ENCODE data around the gene NFIC.

The NFIC gene

DNA sequence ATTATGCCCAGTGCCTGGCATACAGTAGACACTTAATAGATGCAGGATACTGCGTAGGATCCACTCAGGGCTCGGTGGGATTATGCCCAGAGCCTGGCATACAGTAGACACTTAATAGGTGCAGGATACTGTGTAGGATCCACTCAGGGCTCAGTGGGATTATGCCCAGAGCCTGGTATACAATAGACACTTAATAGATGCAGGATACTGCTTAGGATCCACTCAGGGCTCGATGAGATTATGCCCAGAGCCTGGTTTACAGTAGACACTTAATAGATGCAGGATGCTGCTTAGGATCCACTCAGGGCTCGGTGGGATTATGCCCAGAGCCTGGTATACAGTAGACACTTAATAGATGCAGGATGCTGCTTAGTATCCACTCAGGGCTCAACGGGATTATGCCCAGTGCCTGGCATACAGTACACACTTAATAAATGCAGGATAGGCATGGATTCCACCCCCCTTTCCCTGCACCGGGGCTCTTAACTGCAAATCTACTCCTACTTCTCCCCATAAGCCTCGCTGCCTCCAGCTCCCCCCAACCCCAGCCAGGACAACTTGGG lies 89.1 kb downstream of the NFIC start:
- no peak for DNase-seq

DNA sequence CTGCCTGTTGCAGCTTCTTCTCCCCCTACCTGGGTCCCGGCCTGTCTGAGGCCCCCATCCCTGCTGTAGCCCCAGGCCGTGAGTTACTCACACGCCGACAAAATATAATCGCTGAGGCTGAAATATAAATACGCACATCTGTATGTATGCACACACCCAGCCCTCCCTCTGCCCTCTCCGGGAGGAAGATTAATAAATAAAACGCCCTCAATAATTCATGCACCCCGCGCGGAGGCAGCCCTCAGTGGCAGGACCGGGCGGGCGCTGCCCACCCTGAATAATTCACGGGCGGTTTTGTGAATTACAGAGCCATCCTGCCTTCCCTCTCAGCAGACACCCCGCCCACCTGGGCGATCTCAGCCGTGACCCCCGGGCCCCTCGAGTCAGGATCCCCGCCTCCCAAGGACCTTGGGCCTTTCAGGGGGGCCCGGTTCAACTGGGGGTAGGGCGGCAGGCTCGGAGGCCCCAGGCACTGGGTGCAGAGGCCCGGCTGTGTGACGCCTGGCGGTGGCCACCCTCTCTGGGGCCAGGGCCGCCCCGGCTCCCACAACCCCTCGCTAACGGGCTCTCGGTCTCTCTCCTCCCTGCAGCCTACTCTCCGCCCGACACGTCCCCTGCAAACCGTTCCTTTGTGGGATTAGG lies 89.7 kb downstream of the NFIC start:
- no peak for DNase-seq

- DNase-seq: no peak
Observed at GRCh38 chr19:3456925-3457527, 90.6 kb downstream of the NFIC start.

GRCh38 chr19:3457528-3458228 lies 91.3 kb downstream of the NFIC start:
- no peak for DNase-seq

DNA sequence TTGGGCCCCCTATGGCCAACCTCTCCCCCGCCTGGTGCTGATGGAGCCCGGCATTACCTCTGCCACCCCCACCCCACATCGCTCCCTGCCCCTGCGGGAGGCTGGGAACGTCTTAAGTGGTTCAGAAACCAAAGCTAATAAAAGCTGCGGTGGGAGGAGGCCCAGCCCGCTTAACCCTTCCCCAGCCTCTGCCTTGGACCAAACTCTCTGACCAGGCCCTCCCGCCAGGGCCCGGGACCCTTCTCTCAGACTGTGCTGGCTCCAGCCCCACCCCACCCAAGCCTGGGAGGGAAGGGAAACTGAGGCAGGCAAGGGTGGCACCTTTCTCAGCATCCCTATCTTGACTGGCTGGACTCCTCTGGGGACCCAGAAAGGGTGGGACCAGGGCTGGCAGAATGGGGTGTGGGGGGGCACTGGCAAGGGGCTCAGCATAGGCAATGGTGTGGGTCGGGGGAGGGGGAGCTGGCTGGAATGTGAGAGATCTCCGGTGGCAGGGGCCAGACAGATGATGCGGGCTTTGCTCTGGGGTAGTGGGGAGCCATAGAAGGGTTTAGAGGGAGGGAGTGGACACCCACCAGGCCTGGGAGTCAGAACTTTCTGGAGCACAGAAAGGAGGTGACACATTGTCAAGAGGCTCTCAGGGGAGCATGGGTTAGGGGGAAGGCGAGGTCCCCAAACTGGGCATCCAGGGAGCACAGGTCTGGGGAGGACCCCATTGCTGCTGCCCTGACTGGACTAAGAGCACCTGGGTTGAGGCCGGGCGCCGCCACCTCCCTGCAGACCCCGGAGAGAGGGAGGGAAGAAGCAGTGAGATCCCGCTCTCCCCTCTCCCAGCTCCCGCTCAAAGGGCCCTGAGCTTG lies 92.1 kb downstream of the NFIC start:
- no peak for DNase-seq

GRCh38 chr19:3459089-3459881 lies 92.9 kb downstream of the NFIC start:
- peak; percentile 77 for DNase-seq

DNA sequence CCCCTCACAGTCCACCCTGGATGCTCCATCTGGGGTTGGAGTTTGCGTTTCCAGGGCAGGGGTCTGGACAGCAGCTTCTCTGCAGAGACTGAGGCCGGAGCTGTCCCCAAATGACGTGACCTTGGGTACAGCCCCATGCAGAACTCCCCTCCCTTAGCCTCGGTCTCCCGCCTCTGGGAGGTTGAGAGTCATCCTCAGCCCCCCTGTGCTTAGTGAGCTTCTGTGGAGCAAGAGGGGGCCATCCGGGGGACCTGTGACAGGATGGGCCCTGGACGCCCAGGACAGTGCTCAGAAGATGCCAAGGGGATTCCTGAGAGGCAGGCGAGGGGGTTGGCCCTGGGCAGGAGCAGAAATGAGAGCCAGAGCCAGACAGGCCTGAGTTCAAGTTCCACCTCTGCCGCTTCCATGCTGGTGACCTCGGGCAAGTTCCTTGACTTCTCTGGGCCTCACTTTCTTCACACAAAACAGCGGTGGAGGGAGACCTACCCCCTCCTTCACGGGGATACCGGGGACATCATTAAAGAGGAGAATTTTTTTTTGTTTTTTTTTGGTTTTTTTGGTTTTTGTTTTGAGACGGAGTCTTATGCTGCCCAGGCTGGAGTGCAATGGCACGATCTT lies 93.7 kb downstream of the NFIC start:
- no peak for DNase-seq

DNA sequence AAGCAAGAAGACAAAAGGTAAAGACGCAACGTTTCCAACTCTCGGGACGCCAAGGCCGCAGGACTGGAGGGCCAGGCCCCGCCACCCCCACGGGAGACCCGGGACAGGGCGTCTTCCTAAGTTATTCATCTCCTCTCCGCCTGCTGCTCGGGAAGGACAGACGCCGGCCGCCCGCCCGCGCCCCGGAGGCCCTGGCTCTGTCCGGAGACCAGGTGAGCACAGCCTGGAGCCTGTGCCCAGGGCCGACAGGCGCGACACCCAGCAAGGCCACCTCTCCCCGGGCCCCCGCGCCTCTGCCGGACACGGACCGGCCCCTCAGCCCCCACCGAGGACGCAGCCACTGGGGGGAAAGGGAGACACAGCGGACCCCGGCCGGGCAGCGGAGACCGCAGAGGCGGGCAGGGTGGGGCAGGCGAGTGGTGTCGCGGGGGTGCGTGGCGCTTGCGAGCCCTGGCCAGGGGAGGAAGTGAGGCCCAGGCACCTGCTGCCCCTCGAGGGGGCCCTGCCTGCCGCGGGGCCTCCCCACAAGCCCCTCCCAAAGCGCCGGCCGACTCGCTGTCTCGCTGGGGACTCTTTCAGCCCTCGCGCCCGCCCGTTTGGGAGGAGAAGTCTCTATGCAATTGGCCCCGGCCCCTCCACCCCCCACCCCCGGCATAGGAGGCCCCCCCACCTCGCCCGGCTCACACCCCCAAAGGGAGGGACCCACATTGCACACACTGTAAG lies 96.8 kb downstream of the NFIC start:
- DNase-seq: no peak

DNA sequence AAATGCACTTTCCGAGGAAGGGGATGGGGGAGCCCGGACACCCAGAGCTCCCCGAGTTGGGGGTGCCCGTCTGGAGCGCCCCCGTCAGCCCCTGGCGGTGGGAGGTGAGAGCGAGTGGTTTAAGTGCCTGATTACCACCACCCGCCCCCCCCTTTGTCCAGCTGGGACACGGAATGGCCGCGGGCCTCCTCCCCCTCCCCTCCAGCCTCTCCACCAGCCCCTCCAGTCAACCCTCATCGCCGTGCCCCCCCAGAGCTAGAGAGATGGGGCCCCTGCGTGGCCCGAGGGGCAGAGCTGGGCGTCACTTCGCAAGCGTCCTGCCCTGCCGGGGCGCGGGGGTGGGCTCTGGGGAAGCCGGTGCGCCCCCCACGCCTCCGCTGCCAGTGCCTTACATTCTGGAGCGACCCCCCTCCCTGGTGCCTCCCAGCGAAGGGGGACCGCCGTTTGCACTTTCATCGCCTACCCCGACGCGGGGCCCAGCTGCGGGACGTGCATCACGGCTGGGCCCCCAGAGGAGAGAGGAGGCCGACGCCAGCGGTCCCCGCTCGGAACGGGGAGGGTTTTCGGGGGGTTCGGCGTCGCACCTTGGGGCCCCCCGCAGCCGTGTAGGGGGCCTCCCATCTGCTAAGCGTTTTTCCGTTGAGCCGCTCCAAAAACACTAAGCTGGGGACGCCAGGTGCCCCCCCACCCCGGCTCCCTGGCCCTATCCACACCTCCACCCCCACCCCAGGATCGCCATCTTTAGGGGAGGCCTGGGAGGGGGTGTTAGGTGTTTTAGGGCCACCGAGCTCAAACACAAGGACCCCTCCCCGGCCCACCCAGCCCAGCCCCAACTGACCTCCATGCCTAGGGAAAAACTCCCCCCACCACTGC lies 97.6 kb downstream of the NFIC start:
- no peak for DNase-seq

DNA sequence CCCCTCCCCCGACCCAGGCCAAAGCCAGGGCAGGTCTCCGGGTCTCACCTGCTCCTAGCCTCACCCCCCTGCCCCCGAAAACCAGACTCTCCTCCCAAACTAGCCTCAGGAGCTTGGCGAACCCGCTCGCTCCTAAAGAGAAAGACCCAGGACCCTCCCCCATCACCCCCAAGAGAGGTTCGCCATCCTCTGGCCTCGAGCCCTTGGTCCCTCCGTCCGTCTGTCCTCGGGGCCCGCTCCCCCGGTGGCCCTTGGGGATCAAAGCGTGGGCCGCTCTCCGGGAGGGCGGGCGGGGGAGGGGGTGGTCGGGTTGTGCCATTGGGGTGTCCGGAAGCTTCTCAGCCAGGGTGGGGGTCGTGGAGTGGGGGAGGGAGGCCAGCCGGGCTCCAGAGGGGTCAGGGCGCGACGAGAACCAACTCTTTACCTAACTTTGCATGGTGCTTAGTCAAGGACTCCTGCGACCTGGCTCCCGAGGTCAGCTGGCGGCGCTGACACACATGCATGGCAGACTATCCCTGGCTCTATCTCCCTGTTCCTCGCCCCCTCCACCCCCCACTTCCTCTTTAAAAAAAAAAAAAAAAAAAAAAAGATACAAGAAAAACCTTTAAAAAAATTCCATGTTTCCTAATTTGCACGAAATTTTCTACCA lies 98.3 kb downstream of the NFIC start:
- DNase-seq: peak; percentile 30

- no peak for DNase-seq
Observed at GRCh38 chr19:3465552-3465951, 99.2 kb downstream of the NFIC start.

- no peak for DNase-seq
Observed at GRCh38 chr19:3466635-3467034, 100.3 kb downstream of the NFIC start.

GRCh38 chr19:3467437-3468198 lies 101.2 kb downstream of the NFIC start:
- DNase-seq: peak; percentile 26

DNA sequence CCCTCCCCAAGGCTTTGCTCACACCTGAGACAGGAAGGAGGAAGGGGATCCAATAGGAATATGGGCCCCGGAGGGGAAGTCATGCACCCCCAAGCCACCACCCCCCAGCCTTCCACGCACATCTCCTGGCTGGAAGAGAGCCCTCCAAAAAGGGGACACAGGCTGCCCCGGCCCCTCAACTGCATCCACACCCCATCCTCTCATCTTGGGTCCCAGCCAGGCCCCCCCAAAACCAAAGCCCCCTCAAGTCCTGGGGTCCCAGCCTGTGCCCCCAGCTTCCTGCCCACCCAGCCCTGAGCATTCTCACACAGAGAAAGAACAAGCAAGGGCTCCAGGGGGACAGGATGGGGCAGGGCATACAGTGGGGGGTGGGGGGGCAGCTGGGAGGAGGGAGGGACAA lies 101.8 kb downstream of the NFIC start:
- DNase-seq: no peak

- DNase-seq: no peak
Observed at GRCh38 chr19:3469638-3470499, 103.5 kb downstream of the NFIC start.

- no peak for DNase-seq
Observed at GRCh38 chr19:3470500-3471128, 104.2 kb downstream of the NFIC start.

Data from hematopoietic multipotent progenitor cell treated with erythropoietin and hydrocortisone succinate and interleukin-3 and kit ligand, for 4 days (in vitro differentiated cells).